ENCODE results near the gene SLC22A12. TPM values are rescaled to one million over a fixed set of nuclear protein-coding genes. Genes with fewer than 3 reads are reported as not detected.

Gene SLC22A12
- total RNA-seq, 1 donor from 2014 or later, result not detected

DNA sequence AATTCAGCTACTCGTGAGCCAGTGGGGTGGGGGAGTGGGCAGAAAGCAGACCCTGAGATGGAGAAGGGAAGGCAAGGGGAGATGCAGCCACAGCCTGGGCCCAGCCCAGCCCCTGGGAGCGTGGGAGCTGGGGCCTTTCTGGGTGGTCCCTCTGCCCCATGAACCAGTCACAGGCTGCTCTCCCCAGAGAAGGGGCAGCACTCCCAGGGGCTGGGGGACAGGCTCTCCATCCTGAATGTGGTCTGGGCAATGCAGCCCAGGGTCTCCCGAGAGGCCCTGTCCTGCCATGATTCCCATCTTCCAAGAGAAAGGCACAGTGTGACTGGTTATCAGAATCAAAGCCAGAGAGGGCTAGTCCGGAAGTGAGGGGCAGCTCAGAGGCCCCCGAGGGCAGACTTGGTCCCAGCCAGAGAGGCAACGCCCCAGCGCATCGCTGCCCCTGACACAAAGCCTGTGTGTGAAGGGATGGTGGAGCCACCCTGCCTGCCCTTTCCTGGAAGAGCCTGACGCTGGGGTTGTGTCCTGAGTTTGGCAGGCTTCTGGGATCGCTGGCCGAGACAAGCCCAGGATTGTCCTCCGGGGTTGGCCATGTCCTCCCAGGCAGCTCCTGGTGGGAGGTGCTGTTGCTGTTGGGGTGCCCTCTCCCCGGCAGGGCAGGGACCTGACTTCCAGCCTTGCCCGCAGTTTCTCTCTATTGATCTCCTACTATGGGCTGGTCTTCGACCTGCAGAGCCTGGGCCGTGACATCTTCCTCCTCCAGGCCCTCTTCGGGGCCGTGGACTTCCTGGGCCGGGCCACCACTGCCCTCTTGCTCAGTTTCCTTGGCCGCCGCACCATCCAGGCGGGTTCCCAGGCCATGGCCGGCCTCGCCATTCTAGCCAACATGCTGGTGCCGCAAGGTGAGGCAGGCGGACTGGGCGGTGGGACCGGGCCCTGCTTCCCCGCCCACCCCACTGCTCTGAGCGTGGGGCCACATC, 23.8 kb upstream of the SLC22A12 start:
- Histone ChIP-seq H3K9me3 (ENCODE audit: insufficient read depth, low read depth, low read length) (no peaks in the 10 kb centered on the region), H3K4me1 (ENCODE audit: insufficient read depth, low read length) (peaks cover 5% of the 10 kb centered on the region), H3K4me2 (ENCODE audit: low read length) (peak overlapping the region; percentile 78), H2AFZ (ENCODE audit: low read depth, low read length) (peak overlapping the region; percentile 79), H3K36me3 (ENCODE audit: insufficient read depth, low read length) (no peaks in the 10 kb centered on the region), H3K27me3 (ENCODE audit: insufficient read depth, low read length) (peaks cover 4% of the 10 kb centered on the region), H3K27ac (ENCODE audit: low read depth, low read length) (no peak overlapping the region), H3K79me2 (ENCODE audit: insufficient read depth, low read length) (no peaks in the 10 kb centered on the region), H3K4me3 (ENCODE audit: insufficient read depth, low read depth, low read length) (peak overlapping the region; percentile 29), H4K20me1 (ENCODE audit: insufficient read depth, low read length) (no peaks in the 10 kb centered on the region), H3K9ac (ENCODE audit: low read length) (peak overlapping the region; percentile 51)
- Mint-ChIP-seq H3K9me3 (ENCODE audit: unreplicated experiment) (no peaks in the 10 kb centered on the region), H3K27ac (ENCODE audit: unreplicated experiment) (peak overlapping the region; percentile 94), H3K27me3 (ENCODE audit: low read depth, unreplicated experiment) (peaks cover 27% of the 10 kb centered on the region), H3K4me1 (ENCODE audit: low read depth, unreplicated experiment) (peaks cover 8% of the 10 kb centered on the region), H3K4me3 (ENCODE audit: unreplicated experiment) (no peak overlapping the region), H3K36me3 (ENCODE audit: low read depth, unreplicated experiment) (no peaks in the 10 kb centered on the region)
- no peak for DNase-seq (ENCODE audit: low read depth)
- FAIRE-seq, result no peak
- no peak for TF ChIP-seq EZH2 (IDR thresholded peaks at IDR 0.05; ENCODE audit: insufficient read depth, low read length)
- TF ChIP-seq, protein P1, sequence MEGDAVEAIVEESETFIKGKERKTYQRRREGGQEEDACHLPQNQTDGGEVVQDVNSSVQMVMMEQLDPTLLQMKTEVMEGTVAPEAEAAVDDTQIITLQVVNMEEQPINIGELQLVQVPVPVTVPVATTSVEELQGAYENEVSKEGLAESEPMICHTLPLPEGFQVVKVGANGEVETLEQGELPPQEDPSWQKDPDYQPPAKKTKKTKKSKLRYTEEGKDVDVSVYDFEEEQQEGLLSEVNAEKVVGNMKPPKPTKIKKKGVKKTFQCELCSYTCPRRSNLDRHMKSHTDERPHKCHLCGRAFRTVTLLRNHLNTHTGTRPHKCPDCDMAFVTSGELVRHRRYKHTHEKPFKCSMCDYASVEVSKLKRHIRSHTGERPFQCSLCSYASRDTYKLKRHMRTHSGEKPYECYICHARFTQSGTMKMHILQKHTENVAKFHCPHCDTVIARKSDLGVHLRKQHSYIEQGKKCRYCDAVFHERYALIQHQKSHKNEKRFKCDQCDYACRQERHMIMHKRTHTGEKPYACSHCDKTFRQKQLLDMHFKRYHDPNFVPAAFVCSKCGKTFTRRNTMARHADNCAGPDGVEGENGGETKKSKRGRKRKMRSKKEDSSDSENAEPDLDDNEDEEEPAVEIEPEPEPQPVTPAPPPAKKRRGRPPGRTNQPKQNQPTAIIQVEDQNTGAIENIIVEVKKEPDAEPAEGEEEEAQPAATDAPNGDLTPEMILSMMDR (IDR thresholded peaks at IDR 0.05; ENCODE audit: insufficient read depth, low read depth, low read length), result no peak

DNA sequence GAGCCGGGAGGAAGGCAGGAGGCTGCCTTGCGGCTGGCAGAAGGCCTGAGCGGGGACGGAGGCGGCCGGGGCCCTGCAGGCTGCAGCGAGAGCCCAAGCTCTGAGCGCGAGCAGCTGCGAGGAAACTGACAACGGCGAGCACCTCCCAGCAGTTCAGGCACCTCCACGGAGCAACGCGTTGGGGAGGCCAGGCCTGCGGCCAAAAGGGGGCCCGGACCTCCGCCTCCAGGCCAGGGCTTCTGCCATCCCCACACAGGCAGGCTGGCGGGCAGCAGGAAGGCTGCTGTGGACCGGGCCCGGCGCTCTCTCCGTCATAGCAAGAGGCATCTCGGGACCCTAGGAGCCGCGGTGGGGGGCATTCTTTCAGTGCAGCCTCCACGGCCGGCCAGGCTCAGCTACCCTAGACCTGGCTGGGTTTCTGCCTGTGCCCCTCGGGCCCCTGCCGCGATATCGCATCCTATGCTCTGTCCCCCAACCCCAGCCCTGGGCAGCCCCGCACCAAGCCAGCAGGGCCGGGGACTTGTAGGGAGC, 22.9 kb upstream of the SLC22A12 start:
- Histone ChIP-seq H3K27ac (ENCODE audit: low read depth, low read length) (no peak overlapping the region), H2AFZ (ENCODE audit: low read depth, low read length) (no peak overlapping the region), H3K9me3 (ENCODE audit: insufficient read depth, low read depth, low read length) (no peaks in the 10 kb centered on the region), H3K9ac (ENCODE audit: low read length) (no peak overlapping the region), H3K79me2 (ENCODE audit: insufficient read depth, low read length) (no peaks in the 10 kb centered on the region), H3K27me3 (ENCODE audit: insufficient read depth, low read length) (peaks cover 4% of the 10 kb centered on the region), H3K36me3 (ENCODE audit: insufficient read depth, low read length) (no peaks in the 10 kb centered on the region), H4K20me1 (ENCODE audit: insufficient read depth, low read length) (no peaks in the 10 kb centered on the region), H3K4me3 (ENCODE audit: insufficient read depth, low read depth, low read length) (no peak overlapping the region), H3K4me1 (ENCODE audit: insufficient read depth, low read length) (peaks cover 5% of the 10 kb centered on the region), H3K4me2 (ENCODE audit: low read length) (no peak overlapping the region)
- no peak for DNase-seq (ENCODE audit: low read depth)
- Mint-ChIP-seq H3K36me3 (ENCODE audit: low read depth, unreplicated experiment) (no peaks in the 10 kb centered on the region), H3K27ac (ENCODE audit: unreplicated experiment) (no peak overlapping the region), H3K4me3 (ENCODE audit: unreplicated experiment) (no peak overlapping the region), H3K9me3 (ENCODE audit: unreplicated experiment) (no peaks in the 10 kb centered on the region), H3K27me3 (ENCODE audit: low read depth, unreplicated experiment) (peaks cover 34% of the 10 kb centered on the region), H3K4me1 (ENCODE audit: low read depth, unreplicated experiment) (peaks cover 8% of the 10 kb centered on the region)
- no peak for TF ChIP-seq EZH2 (IDR thresholded peaks at IDR 0.05; ENCODE audit: insufficient read depth, low read length)
- TF ChIP-seq, protein P1 (IDR thresholded peaks at IDR 0.05; ENCODE audit: insufficient read depth, low read depth, low read length), result no peak
- no peak for FAIRE-seq
